K562 (cell line): ENCODE measurements around the gene UQCRHL. TPM values are rescaled to one million over a fixed set of nuclear protein-coding genes. Genes with fewer than 3 reads are reported as not detected.

Experiments
- CBX8 ChIP-seq: fragments of 200-600 bp; sonication (generic); IDR thresholded peaks from 2 replicates; pipeline ENCODE4 v1.6.1; 2012; ENCODE audit warnings: borderline replicate concordance, mixed run types, low read depth, mild to moderate bottlenecking, moderate library complexity, mixed read lengths, low read length, control low read depth, inconsistent platforms; ENCODE audit not compliant: poor library complexity, severe bottlenecking; ENCODE audit errors: extremely low read depth
- CTCFL ChIP-seq: IDR thresholded peaks from 2 replicates; pipeline ENCODE4 v1.6.1; 2011; ENCODE audit warnings: borderline replicate concordance, low read depth, mild to moderate bottlenecking, moderate library complexity, low read length; ENCODE audit not compliant: insufficient read depth, poor library complexity, severe bottlenecking
- E4F1 ChIP-seq: fragments of 250-450 bp; sonication (Bioruptor Pico); IDR thresholded peaks from 2 replicates; pipeline ENCODE4 v1.5.0; 2021; ENCODE audit warnings: mild to moderate bottlenecking, borderline replicate concordance
- ELK3 ChIP-seq: fragments of 450-650 bp; formaldehyde crosslinking; IDR thresholded peaks from 2 replicates; pipeline ENCODE4 v1.4.0; 2020; ENCODE audit warnings: mild to moderate bottlenecking
- EP300 ChIP-seq: IDR thresholded peaks from 2 replicates; pipeline ENCODE4 v1.6.1; 2012; ENCODE audit warnings: low read length, improper control_type of control experiment
- HIVEP1 ChIP-seq: fragments of 250-450 bp; sonication (Bioruptor Pico); IDR thresholded peaks from 2 replicates; pipeline ENCODE4 v1.4.0; 2020; ENCODE audit warnings: mild to moderate bottlenecking
- POLR2AphosphoS5 ChIP-seq: IDR thresholded peaks from 2 replicates; pipeline ENCODE4 v1.6.1; 2011; ENCODE audit warnings: mild to moderate bottlenecking, low read depth, low read length, moderate library complexity; ENCODE audit not compliant: control insufficient read depth, insufficient read depth
- TEAD4 ChIP-seq, 2 experiments: sonication (generic) in 1 of 2; formaldehyde crosslinking in 1 of 2; IDR thresholded peaks; 2 replicates each; pipeline versions ENCODE4 v1.6.1 to v1.8.0; 2012 to 2022; ENCODE audit warnings: borderline replicate concordance in 1 of 2, inconsistent platforms in 1 of 2, low read length in 1 of 2, mild to moderate bottlenecking in 1 of 2, missing genetic modification reagents in 1 of 2
- ZBED1 ChIP-seq: IDR thresholded peaks from 2 replicates; pipeline ENCODE4 v1.6.1; 2014
- ZBTB49 ChIP-seq: sonication (generic); formaldehyde crosslinking; IDR thresholded peaks from 2 replicates; pipeline ENCODE4 v1.8.0; 2022; ENCODE audit warnings: missing genetic modification reagents, mild to moderate bottlenecking, borderline replicate concordance
- ZC3H4 ChIP-seq: sonication (generic); formaldehyde crosslinking; IDR thresholded peaks from 2 replicates; pipeline ENCODE4 v1.9.0; 2021; ENCODE audit warnings: missing genetic modification reagents, borderline replicate concordance
- ZNF140 ChIP-seq: fragments of 250-450 bp; sonication (Bioruptor Pico); IDR thresholded peaks from 2 replicates; pipeline ENCODE4 v1.8.0; 2021; ENCODE audit warnings: moderate library complexity, mild to moderate bottlenecking, inconsistent platforms
- ZNF146 ChIP-seq: IDR thresholded peaks from one replicate; pipeline ENCODE4 v1.6.1; 2018; ENCODE audit warnings: missing compliant biosample characterization; ENCODE audit not compliant: unreplicated experiment
- ZNF165 ChIP-seq: fragments of 250-450 bp; sonication (Bioruptor Pico); IDR thresholded peaks from 2 replicates; pipeline ENCODE4 v1.4.0; 2020; ENCODE audit warnings: borderline replicate concordance
- ZNF354B ChIP-seq: fragments of 250-450 bp; sonication (Bioruptor Pico); IDR thresholded peaks from 2 replicates; pipeline ENCODE4 v1.4.0; 2020
- ZNF696 ChIP-seq: fragments of 250-450 bp; sonication (Bioruptor Pico); conservative IDR thresholded peaks from 2 replicates; pipeline ENCODE4 v1.4.0; 2020; ENCODE audit warnings: mild to moderate bottlenecking, moderate library complexity
- ZNF699 ChIP-seq: fragments of 250-450 bp; sonication (Bioruptor Pico); IDR thresholded peaks from 2 replicates; pipeline ENCODE4 v1.8.0; 2021; ENCODE audit warnings: mild to moderate bottlenecking, moderate library complexity; ENCODE audit not compliant: insufficient replicate concordance
- ZNF75A ChIP-seq: fragments of 450-650 bp; formaldehyde crosslinking; IDR thresholded peaks from 2 replicates; pipeline ENCODE4 v1.4.0; 2020; ENCODE audit warnings: mild to moderate bottlenecking
- polyA plus RNA-seq, 8 experiments: library from polyadenylated mRNA; depleted of rRNA in 4 of 8; stranded (reverse) in 5 of 8; unstranded in 3 of 8; fragments of >200 nt; fragmentation: Nextera tagmentation in 2 of 8; fragmentation: Illumina TruSeq in 1 of 8; extraction: Ambion mirVana in 2 of 8; extraction: Trizol in 1 of 8; gene quantifications; 2 replicates each; pipeline versions ENCODE4 v1.2.1 to v1.2.3, GENCODE V29; 2011 to 2014; ENCODE audit warnings: inconsistent platforms in 1 of 8, missing spikeins in 1 of 8
- total RNA-seq, 7 experiments: library from RNA; depleted of rRNA in 6 of 7; stranded (reverse); fragments of >200 nt in 6 of 7; fragmentation: Illumina TruSeq in 2 of 7; extraction: Trizol in 2 of 7; gene quantifications; 2 replicates each; pipeline versions ENCODE4 v1.2.1 to v1.2.3, GENCODE V29; 2011 to 2021; ENCODE audit warnings: low replicate concordance in 1 of 7

The UQCRHL gene
- total and polyA plus RNA-seq, 9 of the 15 experiments (the other 6 are each of a cell fraction or from before 2014, with no cell fraction given), result 5.1 to 41.3 (median 21.8) TPM

GRCh38 chr1:15833842-15834405 is 26.5 kb upstream of the UQCRHL start (continued):
- no peak for TF ChIP-seq ELK3 (CRISPR knock-in tag)
- TF ChIP-seq ZBTB49, result no peak
- no peak; the same call in 1 of the 2 replicates for TF ChIP-seq EP300
- TF ChIP-seq ZNF75A, result 0 out of 2 replicates have a peak, but pooled peaks have one; percentile 21
- no peak for TF ChIP-seq ZNF146 (CRISPR knock-in tag)
- TF ChIP-seq ZC3H4, result no peak
- peak; percentile 59; the same call in 1 of the 2 replicates for TF ChIP-seq ZNF696
- no peak for TF ChIP-seq CBX8
- no peak for TF ChIP-seq ZBED1
- TF ChIP-seq ZNF354B (CRISPR knock-in tag), result no peak
- no peak for TF ChIP-seq POLR2AphosphoS5
- TF ChIP-seq TEAD4 (IDR thresholded peaks at IDR 0.05; ENCODE audit: low read length), result no peak
- TF ChIP-seq TEAD4 (CRISPR knock-in tag; IDR thresholded peaks at IDR 0.05; ENCODE audit: borderline replicate concordance), result no peak
- TF ChIP-seq ZNF140 (CRISPR knock-in tag), result no peak
- TF ChIP-seq CTCFL, result no peak
- TF ChIP-seq E4F1, result no peak
- TF ChIP-seq ZNF165 (CRISPR knock-in tag), result no peak
- no peak for TF ChIP-seq HIVEP1 (CRISPR knock-in tag)
- TF ChIP-seq ZNF699 (CRISPR knock-in tag), result no peak
